Eye (tissue), 1 donor: ENCODE results near the gene NDUFB10.
A peak's percentile ranks its signal among the peaks of the same experiment; 100 is the strongest.

Experiments used
- DNase-seq: peaks from one replicate; pipeline ENCODE4 v3.0.0-alpha.2; 2015

Gene NDUFB10

GRCh38 chr16:1973461-1974156 is 14.3 kb downstream of the NDUFB10 start:
- no peak for DNase-seq

- DNase-seq: no peak
Measured at GRCh38 chr16:1974157-1975070, 15.1 kb downstream of the NDUFB10 start.

- no peak for DNase-seq
Measured at GRCh38 chr16:1975432-1976215, 16.3 kb downstream of the NDUFB10 start.

GRCh38 chr16:1976216-1976520 is 16.8 kb downstream of the NDUFB10 start:
- DNase-seq: no peak

- no peak for DNase-seq
Measured at GRCh38 chr16:1976951-1977874, 17.9 kb downstream of the NDUFB10 start.

- no peak for DNase-seq
Measured at GRCh38 chr16:1977875-1978268, 18.5 kb downstream of the NDUFB10 start.

- no peak for DNase-seq
Measured at GRCh38 chr16:1978476-1979120, 19.3 kb downstream of the NDUFB10 start.

GRCh38 chr16:1979271-1980029 is 20.1 kb downstream of the NDUFB10 start:
- peak; percentile 30 for DNase-seq

- peak; percentile 43 for DNase-seq
Measured at GRCh38 chr16:1980030-1980769, 20.9 kb downstream of the NDUFB10 start.

- DNase-seq: no peak
Measured at GRCh38 chr16:1980770-1981087, 21.4 kb downstream of the NDUFB10 start.

GRCh38 chr16:1981398-1981836 is 22.1 kb downstream of the NDUFB10 start, which contains the start of gene NOXO1:
Gene NOXO1, minus strand, starts transcription at chr16:1981469. Its CDS starts 290 bp downstream, at chr16:1981179.
- peak; percentile 30 for DNase-seq

- DNase-seq: peak; percentile 38
Measured at GRCh38 chr16:1982013-1982433, 22.7 kb downstream of the NDUFB10 start.

GRCh38 chr16:1982991-1983543 is 23.7 kb downstream of the NDUFB10 start:
- no peak for DNase-seq

- peak; percentile 96 for DNase-seq
Measured at GRCh38 chr16:1983544-1984346, 24.4 kb downstream of the NDUFB10 start, which contains the start of gene GFER. Gene GFER, plus strand, starts transcription at chr16:1984193. Its CDS starts 26 bp downstream, at chr16:1984219.

GRCh38 chr16:1984347-1985225 is 25.2 kb downstream of the NDUFB10 start:
- no peak for DNase-seq

GRCh38 chr16:1985466-1986150 is 26.3 kb downstream of the NDUFB10 start:
- DNase-seq: no peak

- DNase-seq: no peak
Measured at GRCh38 chr16:1987198-1987597, 27.9 kb downstream of the NDUFB10 start.
